ENCODE data around the gene LCE7A.
A peak's percentile ranks its signal among the peaks of the same experiment; 100 is the strongest.

The LCE7A gene, protein sequence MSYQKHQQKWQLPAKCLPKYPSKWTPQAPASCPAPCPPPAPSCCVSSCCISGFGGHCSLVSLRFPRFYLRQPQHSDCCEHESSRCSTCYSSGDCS

DNA sequence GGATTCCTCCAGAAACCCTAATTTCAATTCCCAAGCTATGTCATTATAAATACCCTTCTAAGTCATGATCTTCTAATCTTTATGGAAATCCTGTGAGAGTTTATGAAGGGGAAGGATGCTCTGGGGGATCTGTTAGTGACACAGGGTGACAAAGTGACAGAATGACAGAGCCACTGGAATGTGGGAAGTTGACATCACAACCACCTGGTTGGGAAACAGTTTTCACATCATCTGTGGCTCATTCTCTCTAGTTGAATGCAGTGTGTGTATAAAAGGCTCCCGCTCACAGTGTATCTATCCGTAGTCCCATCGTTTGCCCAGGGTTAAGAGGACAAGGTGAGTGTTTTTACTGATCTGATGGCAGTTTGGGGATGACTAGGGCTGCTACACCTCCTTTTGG lies at the start of gene LCE7A:
TSS of gene LCE7A (plus strand) at position 301 of the 400 bp plus-strand sequence. CDS start 702 bp downstream, outside the sequence.
- no peak for DNase-seq (ENCODE audit: low spot score)

DNA sequence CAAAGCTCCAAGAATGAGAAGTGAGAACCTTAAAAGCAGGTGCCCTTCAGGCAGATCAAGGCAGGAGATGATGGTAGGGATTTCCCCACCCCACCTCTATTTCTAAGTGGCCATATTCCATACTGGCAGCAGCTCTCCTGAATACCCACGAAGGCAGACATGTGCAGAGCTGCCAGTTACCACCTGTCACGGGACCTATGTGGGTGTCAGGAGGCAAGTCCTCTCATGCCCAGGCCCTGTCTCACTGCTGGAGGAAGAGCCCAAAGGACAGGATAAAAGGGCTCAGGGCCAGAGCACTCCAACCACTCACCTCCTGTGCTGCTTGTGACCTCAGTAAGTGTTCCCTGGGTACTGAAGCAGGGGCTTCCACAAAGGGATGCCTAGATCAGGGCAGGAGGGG lies 48.7 kb upstream of the LCE7A start:
- no peak for DNase-seq (ENCODE audit: low spot score)

DNA sequence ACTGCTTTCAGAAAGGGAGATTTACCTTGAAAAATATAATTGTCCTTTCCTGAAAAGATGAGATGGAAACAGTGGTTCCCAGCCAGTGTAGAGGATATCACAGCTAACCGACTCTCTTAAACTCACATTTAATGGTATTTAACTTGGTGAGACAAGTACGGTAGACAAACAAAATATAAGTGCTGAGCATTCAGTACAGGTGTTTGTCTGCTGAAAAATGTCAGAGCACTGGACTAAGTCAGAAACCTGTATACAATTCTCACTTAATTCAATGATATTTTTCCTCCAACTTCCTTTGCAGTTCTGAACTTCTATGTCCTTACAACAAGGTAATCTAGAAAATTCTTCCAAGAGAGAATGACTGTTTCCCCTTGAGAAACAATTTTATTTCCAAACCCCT lies 48.1 kb upstream of the LCE7A start, which contains the start of gene LCE1B:
TSS of gene LCE1B (plus strand) at position 301 of the 400 bp plus-strand sequence. CDS start 476 bp downstream, outside the sequence.
- no peak for DNase-seq (ENCODE audit: low spot score)

DNA sequence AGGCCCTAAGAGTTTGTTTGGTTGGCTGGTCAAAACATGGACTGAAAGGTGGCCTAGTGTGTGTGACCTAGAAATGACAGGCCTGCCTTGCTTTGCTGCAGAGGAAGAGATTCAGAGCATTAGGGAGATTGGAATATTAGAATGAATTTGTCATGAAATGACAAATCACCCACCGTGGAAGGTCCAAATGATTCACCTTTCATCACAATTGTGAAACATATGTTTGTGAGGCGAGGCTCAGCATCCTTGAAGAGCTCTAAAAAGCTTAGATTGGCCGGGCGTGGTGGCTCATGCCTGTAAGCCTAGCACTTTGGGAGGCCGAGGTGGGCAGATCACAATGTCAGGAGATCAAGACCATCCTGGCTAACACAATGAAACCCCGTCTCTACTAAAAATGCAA lies 42.5 kb upstream of the LCE7A start:
- no peak for DNase-seq (ENCODE audit: low spot score)

DNA sequence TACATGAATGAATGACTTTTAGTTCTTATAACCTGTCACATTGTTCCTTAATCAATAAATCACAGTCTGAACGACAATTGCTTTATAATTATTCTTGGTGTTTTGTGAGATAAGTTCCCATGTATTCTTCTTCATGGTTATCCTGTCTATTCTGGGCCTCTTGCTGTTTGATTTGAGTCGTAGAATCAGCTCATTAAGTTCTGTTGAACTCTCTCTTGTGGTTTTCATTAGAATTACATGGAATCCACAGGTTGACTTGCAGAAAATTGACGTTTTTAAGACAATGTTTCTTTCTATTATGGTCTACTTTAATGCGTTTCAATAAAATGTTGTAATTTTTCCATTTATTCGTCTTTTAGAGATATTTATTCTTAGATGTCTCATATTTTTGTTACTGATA lies 36.5 kb upstream of the LCE7A start:
- no peak for DNase-seq (ENCODE audit: low spot score)

DNA sequence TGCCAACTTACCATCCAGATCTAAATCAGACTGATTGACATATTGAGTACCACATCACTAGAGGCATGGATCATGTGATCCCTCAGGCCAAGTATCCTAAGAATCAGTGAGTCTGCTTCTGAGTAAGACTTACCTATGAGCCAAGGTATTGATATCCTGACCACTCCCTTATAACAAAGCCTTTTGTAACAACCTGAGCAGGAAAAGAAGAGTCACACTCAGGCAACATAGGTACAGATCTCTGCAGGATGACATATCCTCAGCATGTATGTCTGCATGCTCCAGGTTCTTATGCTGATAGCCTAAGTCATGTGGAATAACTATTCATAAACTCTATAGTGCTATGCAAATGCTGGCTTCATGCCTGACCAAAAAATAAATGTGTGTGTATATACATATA lies 34.8 kb upstream of the LCE7A start:
- no peak for DNase-seq (ENCODE audit: low spot score)

DNA sequence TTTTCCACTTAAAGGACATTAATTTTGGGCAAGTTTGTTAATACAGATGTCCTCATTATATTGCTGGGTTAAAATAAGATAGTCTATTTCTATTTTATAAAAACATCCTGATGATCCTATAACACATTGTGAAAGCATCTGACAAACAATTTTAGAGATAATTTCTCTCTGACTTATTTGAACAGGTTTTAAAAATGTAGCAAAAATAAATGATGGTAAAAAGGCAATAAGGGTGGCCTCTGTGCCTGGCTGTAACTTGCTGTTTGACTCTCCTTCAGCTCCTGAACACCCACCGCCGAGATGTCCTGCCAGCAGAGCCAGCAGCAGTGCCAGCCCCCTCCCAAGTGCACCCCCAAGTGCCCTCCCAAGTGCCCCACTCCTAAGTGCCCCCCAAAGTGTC lies 32.6 kb upstream of the LCE7A start, which contains the start of gene LCE1A:
TSS of gene LCE1A (plus strand) at position 301 of the 400 bp plus-strand sequence. CDS start at position 301, 0 bp downstream.
- DNase-seq (ENCODE audit: low spot score) = no peak

DNA sequence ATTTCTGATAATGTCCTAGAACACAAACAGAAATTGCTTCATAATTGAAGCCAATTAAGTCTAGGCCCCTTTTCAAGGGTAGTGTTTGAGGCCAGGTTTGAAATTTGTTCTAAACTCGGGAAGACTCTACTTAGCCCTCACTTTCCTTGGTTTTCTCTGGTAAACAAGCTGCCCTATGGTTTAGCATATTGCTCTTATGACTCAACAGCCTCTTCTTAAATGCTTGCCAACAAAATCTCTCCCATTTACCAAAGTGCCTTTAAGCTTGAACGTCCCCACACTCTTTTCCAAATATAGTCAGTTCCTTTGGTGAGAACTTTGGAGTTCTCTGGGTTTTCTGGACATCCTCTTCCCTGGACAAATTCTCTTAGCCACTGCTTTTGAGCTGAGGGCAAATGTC lies 22.9 kb upstream of the LCE7A start:
- DNase-seq (ENCODE audit: low spot score) = peak; percentile 6

DNA sequence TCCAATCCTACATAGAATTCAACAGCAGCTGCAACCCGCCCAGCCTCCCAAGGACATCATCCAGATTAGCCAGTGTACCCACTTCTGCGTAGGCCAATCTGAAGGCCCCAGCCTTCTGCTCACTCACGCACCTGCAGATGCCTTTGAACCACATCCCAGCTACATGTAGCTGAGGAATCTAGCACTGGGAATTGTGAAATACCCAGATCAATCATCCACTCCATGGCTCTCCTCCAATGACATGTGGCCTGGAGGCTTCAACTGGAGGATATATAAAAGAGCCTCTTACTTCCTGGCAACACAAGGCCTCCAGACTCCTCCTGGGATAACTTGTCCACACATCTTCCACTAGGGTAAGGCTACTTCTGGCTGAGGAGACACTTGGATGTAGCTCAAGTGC lies 17.2 kb upstream of the LCE7A start, which contains the start of gene LCE6A:
TSS of gene LCE6A (plus strand) at position 301 of the 400 bp plus-strand sequence. CDS start 665 bp downstream, outside the sequence.
- no peak for DNase-seq (ENCODE audit: low spot score)

DNA sequence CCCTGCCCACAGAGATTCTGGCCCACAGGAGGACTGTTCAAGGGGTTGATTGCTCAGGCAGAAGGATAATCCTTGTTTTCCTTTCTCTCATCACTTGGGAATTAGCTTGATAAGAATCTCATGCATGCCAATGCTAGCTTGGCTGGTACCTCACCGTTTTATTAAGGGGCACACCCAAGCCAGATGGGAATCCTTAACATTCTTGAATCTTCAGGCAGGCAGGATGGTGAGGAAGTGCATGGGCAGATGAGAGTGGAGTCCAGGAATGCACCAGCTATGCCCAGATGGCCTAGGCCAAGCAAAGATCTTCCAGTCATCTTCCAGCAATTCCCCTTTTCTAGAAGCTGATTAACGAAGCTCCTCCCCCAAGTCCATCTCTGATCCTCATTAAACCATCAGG lies 4.1 kb upstream of the LCE7A start:
- no peak for DNase-seq (ENCODE audit: low spot score)

DNA sequence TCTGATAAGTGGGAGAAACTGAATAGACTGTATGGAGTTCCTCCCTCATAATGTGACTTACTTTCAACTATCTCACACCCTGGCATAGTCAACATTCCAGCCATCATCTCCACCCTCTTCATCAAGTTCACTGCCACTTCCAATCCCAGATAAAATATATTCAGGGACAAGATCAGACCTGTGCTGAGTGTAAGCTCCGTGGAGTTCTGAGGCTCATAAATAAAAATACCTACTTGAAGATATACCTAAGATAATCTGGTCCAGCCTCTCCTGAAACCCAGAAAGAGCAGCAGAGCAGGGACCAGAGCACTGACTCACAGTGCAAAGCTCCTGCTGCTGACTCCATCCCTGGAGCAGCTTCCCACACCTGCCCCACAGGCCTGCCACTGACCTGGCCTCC lies 1.7 kb upstream of the LCE7A start:
- DNase-seq (ENCODE audit: low spot score) = no peak

DNA sequence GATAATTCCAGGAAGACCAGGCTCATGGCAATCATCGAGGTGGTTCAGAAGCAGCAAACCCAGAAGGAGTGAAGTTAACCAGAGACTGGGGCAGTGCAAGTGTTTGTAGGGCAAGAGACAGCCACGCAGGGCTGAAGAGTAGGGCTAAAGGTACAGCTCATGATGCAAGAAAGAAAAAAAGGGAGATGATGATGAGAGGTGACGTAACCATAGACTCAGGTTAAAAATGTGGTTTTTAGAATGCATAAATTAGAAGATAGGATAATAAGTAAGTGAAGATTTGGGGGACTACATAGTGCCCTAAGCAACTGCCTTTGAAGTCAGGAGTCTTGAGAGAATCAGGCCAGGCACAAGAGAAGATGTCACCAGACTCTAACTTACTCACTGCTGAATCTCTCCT lies 333 bp downstream of the LCE7A start:
- no peak for DNase-seq (ENCODE audit: low spot score)

DNA sequence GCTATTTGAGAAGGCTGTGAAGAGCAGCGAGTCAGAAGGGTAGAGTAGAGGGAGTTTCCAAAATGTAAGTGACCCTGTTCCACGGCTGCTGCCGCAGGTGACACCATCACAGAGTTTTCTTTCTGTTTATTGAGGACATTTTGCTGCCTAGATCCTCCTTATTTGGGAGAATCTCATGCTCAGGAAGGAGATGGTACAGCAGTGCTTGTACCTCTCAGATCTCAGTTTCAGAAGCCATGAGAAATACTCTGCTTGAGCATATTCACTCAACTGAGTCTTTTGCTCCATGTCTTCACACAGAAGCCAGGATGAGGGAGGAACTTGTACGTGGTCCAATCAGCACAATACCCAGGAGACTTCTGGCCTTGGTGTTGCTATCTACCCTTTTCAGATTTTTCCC lies 1.6 kb downstream of the LCE7A start:
- no peak for DNase-seq (ENCODE audit: low spot score)

DNA sequence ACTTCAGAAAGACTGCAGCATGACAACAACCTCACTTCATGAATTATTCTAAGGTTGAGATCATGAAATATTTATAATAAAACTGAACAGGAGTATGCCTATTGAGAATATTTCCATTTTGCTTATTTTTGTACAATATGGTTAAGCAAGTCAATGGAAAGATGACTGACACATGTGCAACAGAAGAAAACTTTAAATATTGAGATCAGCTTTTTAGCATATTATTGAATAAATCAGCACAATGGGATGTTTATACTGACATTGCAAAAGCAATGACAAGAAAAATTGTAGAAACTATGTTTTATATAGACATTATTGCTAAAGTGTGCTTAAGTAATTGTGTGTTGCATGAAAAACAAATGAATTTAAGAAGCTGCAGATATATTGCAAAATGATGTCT lies 4.6 kb downstream of the LCE7A start:
- DNase-seq (ENCODE audit: low spot score) = no peak

DNA sequence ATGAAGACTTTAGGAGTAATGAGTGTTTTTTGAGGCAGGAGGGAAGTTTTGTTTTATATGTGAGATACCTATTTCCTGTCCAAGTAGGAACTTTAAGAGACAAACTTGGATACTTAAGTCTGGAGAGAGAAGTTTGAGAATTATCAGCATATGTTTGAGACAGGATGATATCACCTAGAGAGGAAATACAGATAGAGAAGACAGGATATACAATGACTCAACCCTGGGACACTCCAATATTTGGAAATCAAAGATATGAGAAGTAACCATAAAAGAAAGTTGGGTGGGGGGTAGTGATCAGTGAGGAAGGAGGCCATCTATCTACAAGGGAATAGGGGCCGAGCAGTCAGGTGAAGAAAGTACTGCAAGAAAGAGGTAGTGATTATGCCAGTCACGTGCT lies 6.5 kb downstream of the LCE7A start:
- DNase-seq (ENCODE audit: low spot score) = no peak

DNA sequence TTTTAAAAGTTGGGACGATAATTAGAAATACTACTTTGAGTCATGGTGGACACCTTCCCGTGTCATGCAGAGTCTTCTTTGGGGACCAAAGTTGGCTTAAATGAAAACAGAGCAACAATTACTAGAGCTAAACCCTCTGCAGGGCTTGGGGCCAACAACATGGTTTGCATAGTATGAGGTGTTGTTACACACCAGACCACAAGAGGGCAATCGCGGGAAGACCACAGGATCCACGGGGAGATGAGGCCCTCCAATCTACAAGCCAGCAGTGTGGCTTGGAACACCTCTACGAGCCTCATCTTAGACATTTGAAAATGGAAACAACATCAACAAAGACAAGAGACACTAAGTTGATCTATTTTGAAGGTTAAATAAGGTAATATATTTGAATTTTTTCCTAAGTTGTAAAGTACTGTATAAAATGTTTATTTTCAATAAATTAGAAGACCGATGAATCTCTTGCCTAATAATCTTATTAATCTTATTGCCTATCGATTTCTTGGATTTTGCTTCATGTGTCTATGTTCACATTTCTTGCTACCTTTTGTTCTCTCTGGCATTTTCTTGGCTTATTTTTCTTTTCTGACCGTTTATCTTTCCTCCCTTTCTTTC lies 10.1 kb downstream of the LCE7A start:
- peak; percentile 81 for DNase-seq (ENCODE audit: low spot score)

DNA sequence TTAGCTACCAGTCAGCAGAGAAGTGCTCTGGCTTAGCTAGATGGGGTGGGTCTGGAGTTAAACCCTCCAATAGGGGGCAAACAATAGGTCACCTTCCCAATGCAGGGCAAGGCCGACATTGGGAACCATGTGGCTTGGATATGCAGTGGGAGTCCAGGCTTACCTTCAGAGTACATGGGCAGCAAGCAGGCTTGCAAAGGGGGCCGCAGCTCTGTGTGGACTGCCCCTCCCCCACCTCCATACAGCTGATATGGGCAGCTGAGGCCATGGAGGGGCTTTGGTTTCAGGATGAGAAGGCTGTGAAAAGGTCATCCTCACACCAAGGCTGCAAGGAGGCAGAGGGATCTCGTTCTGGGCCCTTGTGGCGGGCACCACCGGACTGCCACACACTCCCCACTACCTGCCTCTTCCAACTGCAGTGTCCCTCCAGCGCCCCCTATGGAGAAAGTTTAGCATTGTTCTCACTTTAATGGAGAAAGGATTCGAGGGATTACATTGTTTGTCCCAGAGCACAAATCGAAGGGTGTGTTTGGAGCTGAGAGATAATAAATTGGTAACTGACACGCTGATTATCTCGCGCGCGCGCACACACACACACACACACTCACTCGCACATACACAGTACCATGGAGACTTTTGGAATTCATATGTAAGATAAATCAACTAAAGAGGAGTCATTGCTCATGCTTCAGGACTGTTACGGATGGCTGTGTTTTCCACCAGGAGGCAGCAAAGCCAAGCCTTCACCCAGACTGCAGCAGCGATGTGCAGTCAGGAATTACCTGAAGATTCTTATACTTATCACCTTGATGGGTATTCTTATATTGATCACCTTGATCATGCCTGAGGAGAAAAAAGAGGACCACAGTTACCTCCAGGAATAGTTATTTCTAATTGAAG lies 11.3 kb downstream of the LCE7A start:
- DNase-seq (ENCODE audit: low spot score) = peak; percentile 24

DNA sequence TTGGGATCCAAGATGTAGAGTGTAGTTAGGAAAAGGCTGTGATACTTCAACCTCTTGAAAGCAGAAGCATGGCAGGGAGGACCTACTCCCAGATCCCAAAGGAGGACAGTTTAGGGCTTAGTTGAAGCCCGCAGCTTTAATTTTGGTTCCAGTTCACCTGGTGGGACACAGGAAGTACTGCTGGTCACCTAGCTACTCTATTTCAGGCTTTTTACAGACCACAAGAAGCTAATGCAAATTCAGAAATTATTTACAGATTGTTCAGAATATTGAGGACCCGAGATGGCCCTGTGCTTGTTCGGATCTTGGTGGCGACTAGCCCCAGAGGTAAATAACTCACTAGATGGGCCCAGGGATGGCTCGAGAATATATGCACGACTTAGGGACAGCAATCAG lies 11.9 kb downstream of the LCE7A start:
- no peak for DNase-seq (ENCODE audit: low spot score)

DNA sequence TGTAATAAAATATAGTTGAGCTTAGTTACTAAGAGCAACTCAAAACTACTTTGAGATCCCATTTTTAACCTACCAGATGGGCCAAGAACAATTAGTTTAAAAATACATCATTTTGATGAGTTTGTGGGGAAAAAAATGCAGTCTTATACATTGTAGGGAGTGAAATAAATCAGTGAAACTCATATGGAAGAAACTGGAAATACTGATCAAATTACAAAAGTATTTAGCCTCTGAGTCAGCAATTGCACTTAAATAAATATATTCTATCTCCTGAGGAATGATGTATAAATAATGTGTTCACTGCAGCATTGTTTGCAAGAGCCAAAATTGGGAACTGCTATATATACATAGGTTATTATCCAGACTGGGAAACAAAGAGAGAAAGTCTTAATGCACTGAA lies 13.7 kb downstream of the LCE7A start:
- DNase-seq (ENCODE audit: low spot score) = no peak

DNA sequence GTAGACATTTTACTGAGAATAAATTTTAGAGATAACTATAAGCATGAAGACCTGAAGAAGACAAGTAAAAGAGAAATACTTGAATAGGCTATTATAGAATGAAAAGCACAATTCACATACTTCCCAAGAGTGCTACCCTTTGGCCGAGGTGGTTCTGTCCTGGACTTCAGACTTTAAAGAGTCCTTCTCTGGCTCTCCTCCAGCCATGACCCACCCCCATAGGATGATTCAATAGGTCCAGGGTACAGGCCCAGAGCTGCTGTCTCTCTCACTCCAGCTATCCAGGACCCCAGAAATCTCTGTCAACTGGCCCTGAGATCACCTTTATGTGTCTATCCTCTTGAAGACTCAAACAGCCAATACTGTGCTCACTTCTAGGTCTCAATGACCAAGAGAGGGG lies 17.0 kb downstream of the LCE7A start:
- DNase-seq (ENCODE audit: low spot score) = no peak

DNA sequence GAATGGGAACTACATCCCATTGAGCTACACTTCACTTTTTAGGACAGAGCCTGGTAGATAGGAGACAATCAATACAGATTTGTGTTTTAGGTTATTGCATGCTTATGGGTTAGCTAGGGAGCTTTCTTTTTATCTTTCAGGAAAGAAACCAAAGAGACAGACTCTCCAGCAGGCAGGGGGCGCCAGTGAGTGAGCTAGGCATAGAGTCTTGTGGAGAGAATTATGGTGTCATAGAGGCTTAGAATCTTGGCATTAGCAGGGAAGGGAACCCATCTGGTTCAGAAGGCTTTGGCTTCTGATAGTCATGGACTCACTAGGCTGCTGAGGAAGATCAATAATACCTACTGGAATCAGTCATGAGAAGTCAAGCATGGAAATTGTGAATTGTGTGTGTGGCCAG lies 18.2 kb downstream of the LCE7A start, which contains the start of gene SMCP:
TSS of gene SMCP (plus strand) at position 281 of the 400 bp plus-strand sequence. CDS start 6,101 bp downstream, outside the sequence.
- DNase-seq (ENCODE audit: low spot score) = no peak

DNA sequence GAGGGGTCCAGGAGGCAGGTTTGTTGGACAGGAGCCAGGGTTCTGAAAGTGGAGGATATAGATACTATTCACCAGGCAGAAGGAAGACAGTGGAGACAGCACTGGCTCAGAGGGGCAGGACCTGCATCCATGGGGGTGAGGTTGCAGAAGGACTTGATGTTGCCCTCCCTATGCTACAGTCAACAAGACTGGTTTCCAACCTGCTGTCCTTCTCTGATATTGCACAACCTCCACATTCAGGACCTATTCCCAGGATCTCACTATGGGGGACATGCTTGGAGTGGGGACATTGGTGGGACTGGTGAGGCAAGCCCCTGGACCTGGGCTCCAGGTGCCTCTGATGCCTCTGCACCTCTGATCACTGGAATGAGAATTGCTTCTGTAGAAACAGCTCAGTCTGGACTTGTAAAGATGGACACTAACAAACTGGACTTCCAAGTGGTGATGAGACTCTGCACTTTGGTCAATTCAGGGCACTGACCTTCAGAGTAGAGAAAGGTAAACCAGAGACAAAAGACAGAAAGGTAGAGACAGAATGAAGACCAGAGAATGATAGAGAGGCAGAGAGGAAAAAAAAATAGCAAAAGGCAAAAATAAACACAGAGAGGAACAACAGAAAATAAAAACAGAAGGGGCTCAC lies 19.9 kb downstream of the LCE7A start:
- no peak for DNase-seq (ENCODE audit: low spot score)
